Activated T-cell treated with anti-CD3 and anti-CD28 coated beads, Interleukin-2, amount 50 U/mL, for 72 hours (primary cell): Measurements from ENCODE around the gene HECTD2. TPM values are rescaled to one million over a fixed set of nuclear protein-coding genes. Genes with fewer than 3 reads are reported as not detected.
"Not testable (repeated sequence)": the region's sequence is repeated elsewhere in the genome, so short reads cannot be mapped to it uniquely, and the experiment has no call there.

Experiments used
- ATAC-seq, 2 donors: fragments of 150-1000 bp; cut with Tn5 transposase; replicated peaks in 1 of 2; 2 replicates each; pipeline ENCODE4 v1.10.0; 2021; ENCODE audit warnings: moderate library complexity in 2 of 2, mild to moderate bottlenecking in 1 of 2
- DNase-seq, 2 donors: peaks; one replicate each; pipeline ENCODE4 v3.0.0; 2021 to 2022; ENCODE audit warnings: mixed read lengths in 1 of 2
- H3K27ac Mint-ChIP-seq: one replicate; pipeline ENCODE4 v1.8.0; 2022; ENCODE audit warnings: mild to moderate bottlenecking, moderate library complexity, mixed read lengths
- H3K27me3 Mint-ChIP-seq: one replicate; pipeline ENCODE4 v1.8.0; 2022; ENCODE audit warnings: low read depth, mixed read lengths
- H3K36me3 Mint-ChIP-seq, 2 donors: one replicate each; pipeline ENCODE4 v1.8.0; 2022; ENCODE audit warnings: mixed read lengths in 2 of 2, mild to moderate bottlenecking in 1 of 2; ENCODE audit not compliant: insufficient read depth in 2 of 2
- H3K4me1 Mint-ChIP-seq: one replicate; pipeline ENCODE4 v1.8.0; 2022; ENCODE audit warnings: low read depth, mixed read lengths
- H3K4me3 Mint-ChIP-seq, 2 donors: one replicate each; pipeline ENCODE4 v1.8.0; 2022; ENCODE audit warnings: mild to moderate bottlenecking in 2 of 2, mixed read lengths in 2 of 2, moderate library complexity in 2 of 2
- H3K9me3 Mint-ChIP-seq, 2 donors: one replicate each; pipeline ENCODE4 v1.8.0; 2022; ENCODE audit warnings: mixed read lengths in 2 of 2
- total RNA-seq, 2 donors: library from RNA; stranded (reverse); gene quantifications; one replicate each; pipeline ENCODE4 v1.2.3, GENCODE V29; 2022

The HECTD2 gene
- 1 to 10 TPM; 4.8 to 5.4 TPM for total RNA-seq

- Mint-ChIP-seq H3K4me3 (peak within 1 kb of the TSS; percentile 89 to 90), H3K4me1 (peaks cover 23% of the 10 kb centered on the region), H3K27me3 (peaks cover 15% of the 10 kb centered on the region), H3K9me3 (no peaks in the 10 kb centered on the region), H3K36me3 (peaks cover 0 to 2% of the 10 kb centered on the region in 2 donors), H3K27ac (peak within 1 kb of the TSS; percentile 88)
- ATAC-seq (peak; percentile 84 to 90), DNase-seq (peak; percentile 87 to 89)
Observed at GRCh38 chr10:91409869-91410637, at the start of gene HECTD2. Gene HECTD2 (plus strand): TSS chr10:91410344. CDS start chr10:91410439, 95 bp downstream.

GRCh38 chr10:91360461-91360860, 49.7 kb upstream of the HECTD2 start:
- peaks cover 2 to 7% of the 10 kb centered on the region in 2 donors for H3K36me3 Mint-ChIP-seq
- peaks cover 3 to 4% of the 10 kb centered on the region in 2 donors for H3K9me3 Mint-ChIP-seq
- H3K27me3 Mint-ChIP-seq: peaks cover 69% of the 10 kb centered on the region
- no peak overlapping the region for H3K27ac Mint-ChIP-seq
- no peaks in the 10 kb centered on the region for H3K4me1 Mint-ChIP-seq
- H3K4me3 Mint-ChIP-seq: no peak overlapping the region
- no peak for DNase-seq
- ATAC-seq: no peak

GRCh38 chr10:91365519-91365918, 44.6 kb upstream of the HECTD2 start:
- not testable (repeated sequence) for H3K4me3 Mint-ChIP-seq, H3K27ac Mint-ChIP-seq, H3K9me3 Mint-ChIP-seq, DNase-seq, H3K36me3 Mint-ChIP-seq, H3K4me1 Mint-ChIP-seq, ATAC-seq
- peaks cover 56% of the 10 kb centered on the region for H3K27me3 Mint-ChIP-seq

- H3K27ac Mint-ChIP-seq: peak overlapping the region; percentile 57
- no peak for DNase-seq
- H3K4me1 Mint-ChIP-seq: peaks cover 9% of the 10 kb centered on the region
- H3K4me3 Mint-ChIP-seq: no peak overlapping the region
- ATAC-seq: peak in 1 of 2 donors; percentile 19
- peaks cover 3 to 5% of the 10 kb centered on the region in 2 donors for H3K9me3 Mint-ChIP-seq
- peaks cover 2 to 7% of the 10 kb centered on the region in 2 donors for H3K36me3 Mint-ChIP-seq
- peaks cover 44% of the 10 kb centered on the region for H3K27me3 Mint-ChIP-seq
Observed at GRCh38 chr10:91366704-91367103, 43.4 kb upstream of the HECTD2 start.

- Mint-ChIP-seq H3K36me3 (peaks cover 2 to 7% of the 10 kb centered on the region in 2 donors), H3K27ac (peak overlapping the region; percentile 57), H3K4me3 (no peak overlapping the region), H3K9me3 (peaks cover 3 to 5% of the 10 kb centered on the region in 2 donors), H3K4me1 (peaks cover 9% of the 10 kb centered on the region), H3K27me3 (peaks cover 40% of the 10 kb centered on the region)
- peak; percentile 29 to 57 for ATAC-seq
- DNase-seq: no peak
Observed at GRCh38 chr10:91367127-91367531, 43.0 kb upstream of the HECTD2 start.

- no peak overlapping the region for H3K27ac Mint-ChIP-seq
- peaks cover 3 to 5% of the 10 kb centered on the region in 2 donors for H3K9me3 Mint-ChIP-seq
- peaks cover 9% of the 10 kb centered on the region for H3K4me1 Mint-ChIP-seq
- DNase-seq (no peak), ATAC-seq (no peak)
- H3K4me3 Mint-ChIP-seq: no peak overlapping the region
- H3K36me3 Mint-ChIP-seq: peaks cover 2 to 7% of the 10 kb centered on the region in 2 donors
- peaks cover 35% of the 10 kb centered on the region for H3K27me3 Mint-ChIP-seq
Observed at GRCh38 chr10:91367558-91367957, 42.6 kb upstream of the HECTD2 start.

- not testable (repeated sequence) for H3K27ac Mint-ChIP-seq, H3K9me3 Mint-ChIP-seq, H3K4me3 Mint-ChIP-seq, H3K36me3 Mint-ChIP-seq, ATAC-seq, H3K4me1 Mint-ChIP-seq, DNase-seq
- H3K27me3 Mint-ChIP-seq: peaks cover 20% of the 10 kb centered on the region
Observed at GRCh38 chr10:91369978-91370589, 40.1 kb upstream of the HECTD2 start.

GRCh38 chr10:91374052-91374451, 36.1 kb upstream of the HECTD2 start:
- no peak for ATAC-seq
- peaks cover 15% of the 10 kb centered on the region for H3K4me1 Mint-ChIP-seq

GRCh38 chr10:91378061-91378460, 32.1 kb upstream of the HECTD2 start:
- Mint-ChIP-seq H3K4me3 (peak overlapping the region in 1 of 2 donors; percentile 47), H3K27me3 (peaks cover 45% of the 10 kb centered on the region), H3K4me1 (peaks cover 21% of the 10 kb centered on the region), H3K36me3 (peaks cover 15 to 16% of the 10 kb centered on the region in 2 donors), H3K27ac (peak overlapping the region; percentile 31), H3K9me3 (peaks cover 16 to 18% of the 10 kb centered on the region in 2 donors)
- DNase-seq: peak; percentile 20 to 49
- ATAC-seq: peak; percentile 82 to 90

More at GRCh38 chr10:91374052-91374451, 36.1 kb upstream of the HECTD2 start:
- Mint-ChIP-seq H3K27me3 (peaks cover 14% of the 10 kb centered on the region), H3K36me3 (peaks cover 15 to 16% of the 10 kb centered on the region in 2 donors), H3K4me3 (no peak overlapping the region), H3K27ac (peak overlapping the region; percentile 39), H3K9me3 (peaks cover 15 to 18% of the 10 kb centered on the region in 2 donors)
- DNase-seq: no peak

- H3K27me3 Mint-ChIP-seq: peaks cover 71% of the 10 kb centered on the region
- ATAC-seq (no peak), DNase-seq (no peak)
- H3K4me3 Mint-ChIP-seq: no peak overlapping the region
- H3K36me3 Mint-ChIP-seq: peaks cover 3 to 4% of the 10 kb centered on the region in 2 donors
- H3K9me3 Mint-ChIP-seq: peaks cover 3 to 6% of the 10 kb centered on the region in 2 donors
- peaks cover 21% of the 10 kb centered on the region for H3K4me1 Mint-ChIP-seq
- H3K27ac Mint-ChIP-seq: no peak overlapping the region
Observed at GRCh38 chr10:91380873-91381256, 29.3 kb upstream of the HECTD2 start.

GRCh38 chr10:91381257-91381891, 28.8 kb upstream of the HECTD2 start:
- H3K9me3 Mint-ChIP-seq: peaks cover 2 to 6% of the 10 kb centered on the region in 2 donors
- ATAC-seq: no peak
- H3K4me3 Mint-ChIP-seq: no peak overlapping the region
- peaks cover 21% of the 10 kb centered on the region for H3K4me1 Mint-ChIP-seq
- no peak for DNase-seq
- no peak overlapping the region for H3K27ac Mint-ChIP-seq
- H3K36me3 Mint-ChIP-seq: peaks cover 3 to 4% of the 10 kb centered on the region in 2 donors
- peaks cover 75% of the 10 kb centered on the region for H3K27me3 Mint-ChIP-seq

- Mint-ChIP-seq H3K4me1 (peaks cover 10% of the 10 kb centered on the region), H3K27ac (no peak overlapping the region), H3K4me3 (no peak overlapping the region), H3K27me3 (peaks cover 70% of the 10 kb centered on the region), H3K36me3 (no peaks in the 10 kb centered on the region), H3K9me3 (no peaks in the 10 kb centered on the region)
- ATAC-seq (no peak), DNase-seq (no peak)
Observed at GRCh38 chr10:91385306-91386085, 24.6 kb upstream of the HECTD2 start.
